Adrenal gland (tissue), 12 donors: ENCODE results near the gene TTN. TPM values are rescaled to one million over a fixed set of nuclear protein-coding genes. Genes with fewer than 3 reads are reported as not detected.

Source experiments
- DNase-seq, 7 donors: peaks; one replicate each; pipeline ENCODE4 v3.0.0-alpha.2; 2019 to 2020
- H3K27ac ChIP-seq, 5 donors: fragments of 200-600 bp; sonication (generic) in 4 of 5; 1 replicate in 3 of 5; 2 replicates in 2 of 5; pipeline versions ENCODE4 v1.5.1 to v1.8.0; 2016 to 2020; ENCODE audit warnings: mild to moderate bottlenecking in 1 of 5
- H3K27me3 ChIP-seq: fragments of 200-600 bp; 2 replicates; pipeline ENCODE4 v1.8.0; 2021
- H3K36me3 ChIP-seq, 2 donors: fragments of 200-600 bp; replicated peaks in 1 of 2; 1 replicate in 1 of 2; 2 replicates in 1 of 2; pipeline versions ENCODE4 v1.5.1 to v1.8.0; 2018 to 2022
- H3K4me1 ChIP-seq, 2 donors: fragments of 200-600 bp; replicated peaks in 1 of 2; 1 replicate in 1 of 2; 2 replicates in 1 of 2; pipeline versions ENCODE4 v1.5.1 to v1.8.0; 2018 to 2021
- H3K4me3 ChIP-seq, 4 donors: fragments of 200-600 bp; sonication (generic) in 3 of 4; one replicate each; pipeline ENCODE4 v1.5.1; 2016 to 2018
- H3K9me3 ChIP-seq, 3 donors: fragments of 200-600 bp; sonication (generic) in 1 of 3; replicated peaks in 1 of 3; 1 replicate in 2 of 3; 2 replicates in 1 of 3; pipeline versions ENCODE4 v1.5.1 to v1.8.0; 2016 to 2021
- CTCF ChIP-seq, 6 experiments: fragments of 450-650 bp in 4 of 6; fragments of 200-600 bp in 2 of 6; sonication (generic) in 1 of 6; IDR thresholded peaks; 1 replicate in 5 of 6; 2 replicates in 1 of 6; pipeline versions ENCODE4 v1.5.1 to v1.8.0; 2016 to 2021; ENCODE audit warnings: antibody characterized with exemption in 6 of 6, mild to moderate bottlenecking in 2 of 6, moderate library complexity in 1 of 6
- POLR2A ChIP-seq, 2 donors: fragments of 450-650 bp; IDR thresholded peaks; one replicate each; pipeline ENCODE4 v1.6.1; 2017; ENCODE audit warnings: antibody characterized with exemption in 2 of 2, mild to moderate bottlenecking in 2 of 2, moderate library complexity in 1 of 2
- WGBS, 4 donors: extraction: QIAGEN DNeasy Blood & Tissue Kit in 2 of 4; methylation state at CpG; one replicate each; pipeline versions ENCODE4 v1.1.5 to v1.1.7; 2013 to 2017; 5-methylcytosine and 5-hydroxymethylcytosine counted together
- intact Hi-C, 2 donors: fragments of 100-400 bp; cut with DNase I; formaldehyde crosslinking; loops; one replicate each; pipeline versions ENCODE4 v1.14.1 to v1.15.0; 2022 to 2023
- polyA plus RNA-seq, 3 donors: library from polyadenylated mRNA; stranded (reverse); fragments of 200-250 nt in 2 of 3; fragments of 350-450 nt in 1 of 3; fragmentation: Illumina TruSeq in 1 of 3; extraction: RNeasy Lipid Tissue Mini Kit (QIAGEN cat#74804) in 1 of 3; gene quantifications; one replicate each; pipeline ENCODE4 v1.2.3, GENCODE V29; 2013 to 2014
- total RNA-seq, 9 donors: library from RNA; depleted of rRNA in 4 of 9; stranded (reverse); fragments of >200 nt in 4 of 9; fragments of 120-200 nt in 1 of 9; fragmentation: NEBNext Ultra II Directional in 1 of 9; extraction: Animal tissue kit (Norgen Biotek cat#: 25700) in 1 of 9; gene quantifications; one replicate each; pipeline versions ENCODE4 v1.1.0 to v1.2.4, GENCODE V29; 2013 to 2023
- donor health status: healthy with polysubstance abuse.
- donor health status: Bipolar disorder and iron deficiency.
- donor health status: DM: yes; HTN: yes; CAD: no.
- donor health status: DM: no; HTN: no; CAD: no.
- donor health status: DM: no; HTN: no; CAD: no.
- donor health status: DM: yes; HTN: yes; CAD: no.

TTN gene
- total and polyA plus RNA-seq, 12 donors = 0.05 to 45.2 (median 2.7) TPM

DNA sequence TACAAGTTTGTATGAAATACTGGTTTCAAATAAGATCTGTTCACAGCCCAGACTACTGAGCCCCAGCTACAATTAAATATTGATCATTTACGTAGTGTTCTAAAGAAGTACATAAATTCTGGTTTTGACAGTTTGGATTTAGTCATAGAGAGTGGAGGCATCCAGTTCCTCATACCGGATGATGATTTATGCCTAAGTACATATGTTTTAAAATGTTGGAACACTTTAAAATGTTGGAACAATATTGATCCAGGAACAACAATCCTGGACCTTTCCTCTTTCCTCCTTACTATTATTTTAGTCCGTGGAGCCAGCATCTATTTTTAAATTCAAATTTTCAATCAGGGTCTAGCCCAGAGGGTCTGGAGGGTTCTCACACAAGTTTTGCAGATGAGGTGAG is 22.8 kb upstream of the TTN start:
- H3K27ac ChIP-seq = no peak overlapping the region
- H3K27me3 ChIP-seq = no peaks in the 10 kb centered on the region
- TF ChIP-seq CTCF (IDR thresholded peaks at IDR 0.05) (no peak), POLR2A (IDR thresholded peaks at IDR 0.05) (no peak)
- no peaks in the 10 kb centered on the region for H3K4me1 ChIP-seq
- no peaks in the 10 kb centered on the region for H3K9me3 ChIP-seq
- WGBS, 4 donors = 59 to 71% (median 60%) methylated on average over 3 of the region's 3 CpGs
- no peaks in the 10 kb centered on the region for H3K36me3 ChIP-seq
- intact Hi-C loops = no loop called here
- no peak overlapping the region for H3K4me3 ChIP-seq
- no peak for DNase-seq

GRCh38 chr2:178829299-178829960 is 22.2 kb upstream of the TTN start:
- H3K9me3 ChIP-seq = no peaks in the 10 kb centered on the region
- DNase-seq = peak in 3 of 7 donors; percentile 3 to 21 (median 20)
- no peak overlapping the region for H3K4me3 ChIP-seq
- no peaks in the 10 kb centered on the region for H3K4me1 ChIP-seq
- WGBS, 4 donors = 29 to 50% (median 45%) methylated on average over 3 of the region's 3 CpGs
- TF ChIP-seq POLR2A (IDR thresholded peaks at IDR 0.05) = no peak
- no peak for TF ChIP-seq CTCF (IDR thresholded peaks at IDR 0.05)
- H3K27ac ChIP-seq = no peak overlapping the region
- H3K36me3 ChIP-seq = no peaks in the 10 kb centered on the region
- H3K27me3 ChIP-seq = no peaks in the 10 kb centered on the region
- intact Hi-C loops = no loop called here

- no peaks in the 10 kb centered on the region for H3K9me3 ChIP-seq
- H3K4me1 ChIP-seq = no peaks in the 10 kb centered on the region
- TF ChIP-seq POLR2A (IDR thresholded peaks at IDR 0.05) = no peak
- no peak for TF ChIP-seq CTCF (IDR thresholded peaks at IDR 0.05)
- no peak overlapping the region for H3K27ac ChIP-seq
- H3K36me3 ChIP-seq = no peaks in the 10 kb centered on the region
- no peak overlapping the region for H3K4me3 ChIP-seq
- intact Hi-C loops = no loop called here
- WGBS, 4 donors = 68 to 87% (median 80%) methylated on average over 4 of the region's 4 CpGs
- H3K27me3 ChIP-seq = no peaks in the 10 kb centered on the region
- no peak for DNase-seq
Measured at GRCh38 chr2:178828486-178828881, 21.3 kb upstream of the TTN start.

- intact Hi-C loops = no loop called here
- DNase-seq = no peak
- 47 to 81% (median 65%) methylated on average over 9 of the region's 9 CpGs for WGBS, 4 donors
- Histone ChIP-seq H3K9me3 (no peaks in the 10 kb centered on the region), H3K27ac (no peak overlapping the region), H3K27me3 (no peaks in the 10 kb centered on the region), H3K4me1 (no peaks in the 10 kb centered on the region), H3K4me3 (no peak overlapping the region), H3K36me3 (no peaks in the 10 kb centered on the region)
- TF ChIP-seq POLR2A (IDR thresholded peaks at IDR 0.05) = no peak
- no peak for TF ChIP-seq CTCF (IDR thresholded peaks at IDR 0.05)
Measured at GRCh38 chr2:178827739-178828485, 20.7 kb upstream of the TTN start.
